H1 (cell line): ENCODE measurements around the gene NFKB1.

ENCODE experiments used
- CEBPB ChIP-seq: IDR thresholded peaks from 2 replicates; pipeline ENCODE4 v1.6.1; 2012; ENCODE audit warnings: low read depth, low read length
- EP300 ChIP-seq, 2 experiments: IDR thresholded peaks; 1 replicate in 1 of 2; 2 replicates in 1 of 2; pipeline ENCODE4 v1.6.1; 2011 to 2012; ENCODE audit warnings: low read depth in 2 of 2, low read length in 2 of 2, mild to moderate bottlenecking in 2 of 2, borderline replicate concordance in 1 of 2, inconsistent platforms in 1 of 2, moderate library complexity in 1 of 2
- POLR2A ChIP-seq, 2 experiments: IDR thresholded peaks; 1 replicate in 1 of 2; 2 replicates in 1 of 2; pipeline ENCODE4 v1.6.1; 2011; ENCODE audit warnings: low read depth in 2 of 2, low read length in 2 of 2, mild to moderate bottlenecking in 2 of 2; ENCODE audit errors: control extremely low read depth in 1 of 2
- TAF1 ChIP-seq: IDR thresholded peaks from 2 replicates; pipeline ENCODE4 v1.6.1; 2011; ENCODE audit warnings: mild to moderate bottlenecking, low read depth, low read length
- TF ChIP-seq, protein P1 (sequence below), 3 experiments: IDR thresholded peaks; 1 replicate in 2 of 3; 2 replicates in 1 of 3; pipeline versions ENCODE4 v1.5.1 to v1.6.1; 2011; ENCODE audit warnings: low read length in 3 of 3, mild to moderate bottlenecking in 3 of 3, inconsistent platforms in 2 of 3, low read depth in 1 of 3, moderate library complexity in 1 of 3; ENCODE audit not compliant: insufficient read depth in 1 of 3; ENCODE audit errors: control extremely low read depth in 1 of 3

DNA sequence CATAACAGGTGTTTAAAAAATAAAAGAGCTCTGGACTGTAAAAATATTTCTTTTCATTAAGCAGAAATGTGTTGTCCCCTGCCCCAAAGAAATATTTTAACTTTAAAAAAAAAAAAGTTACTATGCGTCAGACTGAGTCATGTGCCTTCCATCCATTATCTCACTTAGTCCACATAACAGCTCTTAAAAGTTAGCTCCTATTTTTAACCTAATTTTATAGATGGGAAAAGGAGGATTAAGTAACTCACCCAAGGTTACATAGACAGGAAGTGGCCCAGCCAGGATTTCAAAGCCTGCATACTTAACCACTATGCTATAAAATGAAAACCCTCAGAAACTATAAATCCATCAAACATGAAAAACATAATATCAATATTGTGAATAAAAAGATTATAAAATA, 161.9 kb downstream of the NFKB1 start:
- no peak for TF ChIP-seq CEBPB
- TF ChIP-seq, protein P1, sequence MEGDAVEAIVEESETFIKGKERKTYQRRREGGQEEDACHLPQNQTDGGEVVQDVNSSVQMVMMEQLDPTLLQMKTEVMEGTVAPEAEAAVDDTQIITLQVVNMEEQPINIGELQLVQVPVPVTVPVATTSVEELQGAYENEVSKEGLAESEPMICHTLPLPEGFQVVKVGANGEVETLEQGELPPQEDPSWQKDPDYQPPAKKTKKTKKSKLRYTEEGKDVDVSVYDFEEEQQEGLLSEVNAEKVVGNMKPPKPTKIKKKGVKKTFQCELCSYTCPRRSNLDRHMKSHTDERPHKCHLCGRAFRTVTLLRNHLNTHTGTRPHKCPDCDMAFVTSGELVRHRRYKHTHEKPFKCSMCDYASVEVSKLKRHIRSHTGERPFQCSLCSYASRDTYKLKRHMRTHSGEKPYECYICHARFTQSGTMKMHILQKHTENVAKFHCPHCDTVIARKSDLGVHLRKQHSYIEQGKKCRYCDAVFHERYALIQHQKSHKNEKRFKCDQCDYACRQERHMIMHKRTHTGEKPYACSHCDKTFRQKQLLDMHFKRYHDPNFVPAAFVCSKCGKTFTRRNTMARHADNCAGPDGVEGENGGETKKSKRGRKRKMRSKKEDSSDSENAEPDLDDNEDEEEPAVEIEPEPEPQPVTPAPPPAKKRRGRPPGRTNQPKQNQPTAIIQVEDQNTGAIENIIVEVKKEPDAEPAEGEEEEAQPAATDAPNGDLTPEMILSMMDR (IDR thresholded peaks at IDR 0.05; ENCODE audit: control extremely low read depth in 1 of 3, insufficient read depth in 1 of 3, low read depth in 1 of 3, low read length in 3 of 3): no peak
- TF ChIP-seq POLR2A (IDR thresholded peaks at IDR 0.05; ENCODE audit: control extremely low read depth in 1 of 2, low read depth in 2 of 2, low read length in 2 of 2): no peak
- TF ChIP-seq EP300 (IDR thresholded peaks at IDR 0.05; ENCODE audit: borderline replicate concordance in 1 of 2, low read depth in 2 of 2, low read length in 2 of 2): no peak
- TF ChIP-seq TAF1: no peak
